GM21447 (cell line): ENCODE data around the gene SLC44A1.
A peak's percentile ranks its signal among the peaks of the same experiment; 100 is the strongest.

Source experiments
- ATAC-seq: cut with Tn5 transposase; IDR thresholded peaks from one replicate; pipeline ENCODE4 v1.9.1; 2021; ENCODE audit not compliant: unreplicated experiment

The SLC44A1 gene

DNA sequence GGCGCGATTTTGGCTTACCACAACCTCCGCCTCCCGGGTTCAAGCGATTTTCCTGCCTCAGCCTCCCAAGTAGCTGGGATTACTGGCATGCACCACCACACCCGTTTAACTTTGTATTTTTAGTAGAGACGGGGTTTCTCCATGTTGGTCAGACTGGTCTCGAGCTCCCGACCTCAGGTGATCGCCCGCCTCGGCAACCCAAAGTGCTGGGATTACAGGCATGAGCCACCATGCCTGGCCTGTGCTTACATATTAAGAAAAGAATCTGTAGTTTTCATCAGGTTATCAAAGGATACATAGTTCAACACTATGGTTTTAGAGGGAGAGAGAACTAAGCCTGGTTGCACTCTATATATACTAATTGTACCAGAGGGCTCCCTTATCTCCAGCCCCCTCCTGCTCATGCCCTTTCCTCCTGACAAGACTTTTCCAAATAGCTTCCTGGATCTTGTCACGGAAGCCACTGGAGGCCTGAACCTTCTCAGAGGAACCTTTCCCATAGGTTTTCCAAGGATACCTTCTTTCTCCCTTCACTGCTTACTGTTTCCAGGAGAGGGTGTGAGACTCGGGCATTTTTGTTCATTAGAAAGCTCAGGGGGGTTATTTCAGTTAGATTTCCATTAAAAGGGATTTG, 53.1 kb downstream of the SLC44A1 start:
- no peak for ATAC-seq

DNA sequence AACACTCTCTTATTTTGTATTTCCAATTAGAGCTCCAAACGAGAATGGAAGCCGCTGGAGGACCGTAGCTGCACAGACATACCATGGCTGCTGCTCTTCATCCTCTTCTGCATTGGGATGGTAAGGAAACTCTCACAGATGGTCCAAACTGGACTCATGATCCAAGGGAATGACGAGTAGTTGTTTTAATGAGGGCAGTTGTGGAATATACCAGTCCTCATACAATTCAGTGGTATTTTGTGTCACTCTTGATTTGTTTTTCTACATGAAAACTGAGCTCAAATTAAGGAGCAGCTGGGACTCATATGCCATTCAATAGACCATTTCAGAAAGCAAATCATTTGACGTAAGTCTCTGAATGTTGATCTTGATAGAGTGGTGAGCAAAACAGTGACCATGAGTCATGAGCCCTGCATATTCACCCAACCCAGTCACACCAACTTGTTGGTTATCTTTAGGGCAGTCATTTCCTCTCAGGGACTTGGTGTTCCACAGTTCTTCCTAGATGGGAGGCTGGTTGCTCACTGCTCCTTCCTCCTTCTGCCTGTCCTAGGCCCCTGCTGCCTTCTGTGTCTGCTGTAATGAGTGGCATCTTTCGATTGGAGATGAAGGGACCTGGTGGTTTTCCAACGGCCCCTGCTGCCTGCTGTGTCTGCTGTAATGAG, 54.9 kb downstream of the SLC44A1 start:
- ATAC-seq: no peak

DNA sequence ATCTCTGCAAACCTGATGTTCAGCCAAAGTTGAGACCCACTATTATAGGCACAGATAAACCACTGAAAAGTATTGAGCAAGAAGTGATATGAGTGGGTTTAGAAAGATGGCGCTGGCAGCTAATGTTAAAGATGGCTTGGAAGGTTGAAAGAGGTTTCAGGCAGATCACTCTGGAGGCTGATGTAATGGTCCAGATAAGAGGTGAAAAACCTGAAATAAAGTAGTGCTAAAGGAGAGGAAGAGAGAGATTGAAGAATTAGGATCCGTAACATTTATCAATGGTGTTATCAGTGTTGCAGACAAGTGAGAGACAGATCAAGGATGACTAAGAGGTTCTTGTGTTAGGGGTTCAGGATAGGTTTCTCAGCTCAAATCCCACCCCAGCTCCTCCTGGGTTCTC, 58.3 kb downstream of the SLC44A1 start:
- ATAC-seq: no peak

DNA sequence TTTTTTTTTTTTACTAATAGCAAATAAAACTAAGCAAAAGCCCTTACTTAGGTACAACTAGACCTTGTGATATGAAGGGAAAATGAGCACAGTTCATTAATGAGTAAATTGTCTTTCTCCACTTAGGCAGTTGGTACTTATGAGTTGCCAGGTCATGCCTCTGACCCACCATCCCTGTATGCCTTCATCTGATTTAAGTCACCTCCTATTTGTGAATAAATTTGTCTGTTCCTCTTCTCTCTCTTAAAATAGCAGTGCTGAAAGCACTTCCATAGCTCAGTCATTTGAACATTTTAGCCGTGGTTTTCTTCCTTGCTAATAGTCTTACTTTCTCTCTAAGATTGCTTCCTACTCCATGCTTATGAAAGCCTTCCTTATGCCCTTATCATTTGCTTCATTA, 61.4 kb downstream of the SLC44A1 start:
- ATAC-seq: no peak

DNA sequence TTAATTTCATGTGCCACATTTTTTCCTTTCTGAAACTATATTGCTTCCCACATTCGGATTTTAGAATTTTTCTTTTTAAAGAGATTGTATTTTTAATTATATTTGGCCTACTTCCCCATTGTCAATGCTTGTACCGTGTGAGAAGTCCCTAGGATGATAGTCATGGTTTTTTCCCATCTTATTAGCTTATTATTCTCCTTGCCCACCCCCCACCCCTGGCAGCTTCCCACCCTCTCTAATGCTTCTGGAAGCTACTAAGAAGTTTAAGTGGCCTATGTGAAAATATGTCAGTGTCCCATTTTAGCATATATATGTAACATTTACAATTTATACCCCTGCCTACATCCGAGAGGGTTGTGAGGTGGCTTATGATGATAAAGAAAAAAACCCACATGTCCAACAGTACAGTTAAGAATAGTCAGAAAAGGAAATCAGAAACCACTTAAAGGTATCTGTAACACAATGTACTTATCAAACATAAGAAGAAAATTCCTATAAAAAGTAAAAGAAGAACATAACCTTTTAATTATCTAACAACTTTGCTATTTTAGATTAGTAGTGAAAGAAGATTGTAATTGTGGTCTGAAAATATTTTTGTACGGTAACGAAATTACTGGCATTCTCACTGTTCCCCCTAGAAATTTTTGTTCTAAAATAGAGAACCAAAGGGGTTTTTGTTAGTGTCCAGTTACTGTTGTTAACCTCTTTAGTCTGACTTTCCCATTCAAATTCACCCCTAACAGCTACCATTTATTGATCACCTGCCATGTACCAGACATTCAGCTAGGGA, 62.1 kb downstream of the SLC44A1 start:
- ATAC-seq: no peak

DNA sequence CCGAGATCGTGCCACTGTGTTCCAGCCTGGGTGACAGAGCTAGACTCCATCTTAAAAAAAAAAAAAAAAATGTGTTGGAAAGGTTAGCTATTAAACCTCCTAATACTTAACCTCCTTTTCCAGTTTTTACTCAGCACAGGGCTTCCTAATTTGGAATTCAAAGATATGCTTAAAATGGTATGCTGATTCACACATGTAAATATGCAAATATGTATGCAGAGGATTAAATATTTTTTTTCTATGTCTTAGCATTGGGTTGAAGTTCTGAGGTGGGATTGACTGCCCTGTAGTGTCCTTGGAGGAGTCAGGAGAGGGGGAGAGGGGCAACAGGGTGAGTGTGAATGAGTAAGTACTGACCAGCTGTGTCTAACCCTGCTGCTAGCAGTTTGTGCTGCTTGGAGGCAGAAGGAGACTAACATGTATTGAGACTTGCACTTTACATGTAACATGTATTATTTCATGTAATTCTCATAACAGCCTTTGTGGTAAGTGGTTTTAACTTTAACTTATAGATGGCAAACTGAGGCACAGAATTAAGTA, 63.2 kb downstream of the SLC44A1 start:
- ATAC-seq: no peak

DNA sequence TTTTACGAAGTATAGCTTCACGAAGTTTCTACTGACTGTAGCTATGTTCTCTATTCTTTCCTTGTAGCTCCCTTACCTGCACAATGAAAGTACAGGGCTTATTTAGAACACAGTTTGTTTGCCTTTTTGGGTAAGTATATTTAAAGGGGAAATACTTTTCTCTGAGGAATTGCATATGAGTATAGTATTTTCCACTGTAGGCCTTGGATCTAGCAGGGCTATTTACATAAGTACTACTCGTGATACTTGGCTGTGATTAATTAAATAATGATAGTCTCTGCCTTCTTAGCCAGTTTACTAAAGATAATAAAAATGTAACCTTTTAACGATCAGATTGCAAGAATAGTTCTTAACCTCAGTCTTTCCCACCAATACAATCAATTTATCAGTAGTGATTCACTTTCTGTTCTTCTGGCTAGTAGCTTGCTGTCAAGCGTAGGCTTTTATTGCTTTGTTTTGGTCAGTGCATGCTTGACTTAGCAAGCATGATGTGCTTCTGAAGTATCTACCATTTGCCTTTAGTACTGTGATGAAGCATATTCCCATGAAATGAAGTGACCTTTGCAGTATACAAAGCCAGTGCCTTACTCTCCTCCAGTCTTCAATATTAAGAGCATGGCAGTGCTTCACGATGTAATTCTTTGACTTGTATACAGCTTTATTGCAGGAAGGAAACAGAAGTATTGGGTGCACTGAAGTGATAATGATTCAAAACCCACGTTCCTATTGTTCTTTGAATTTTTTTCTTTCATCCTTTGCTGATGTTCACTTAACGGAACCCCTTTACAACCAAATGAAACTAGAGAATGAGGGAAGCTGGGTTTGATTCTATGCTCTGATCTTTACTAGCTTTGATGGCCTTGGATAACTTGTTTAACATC, 64.2 kb downstream of the SLC44A1 start:
- ATAC-seq: no peak

DNA sequence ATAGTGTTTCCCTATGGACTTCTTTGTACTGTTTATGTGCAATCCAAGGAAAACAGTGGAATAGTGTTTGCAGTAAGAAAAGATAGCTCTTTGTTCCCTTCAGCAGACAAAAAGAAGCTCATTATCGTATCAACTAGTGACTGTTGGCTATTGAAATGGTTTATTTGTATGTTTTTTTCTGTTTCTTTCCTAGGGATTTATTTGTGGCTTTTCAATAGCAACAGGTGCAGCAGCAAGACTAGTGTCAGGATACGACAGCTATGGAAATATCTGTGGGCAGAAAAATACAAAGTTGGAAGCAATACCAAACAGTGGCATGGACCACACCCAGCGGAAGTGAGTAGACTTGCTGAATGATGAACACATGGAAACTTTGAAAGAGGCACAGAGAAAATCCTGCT, 65.1 kb downstream of the SLC44A1 start:
- ATAC-seq: no peak

DNA sequence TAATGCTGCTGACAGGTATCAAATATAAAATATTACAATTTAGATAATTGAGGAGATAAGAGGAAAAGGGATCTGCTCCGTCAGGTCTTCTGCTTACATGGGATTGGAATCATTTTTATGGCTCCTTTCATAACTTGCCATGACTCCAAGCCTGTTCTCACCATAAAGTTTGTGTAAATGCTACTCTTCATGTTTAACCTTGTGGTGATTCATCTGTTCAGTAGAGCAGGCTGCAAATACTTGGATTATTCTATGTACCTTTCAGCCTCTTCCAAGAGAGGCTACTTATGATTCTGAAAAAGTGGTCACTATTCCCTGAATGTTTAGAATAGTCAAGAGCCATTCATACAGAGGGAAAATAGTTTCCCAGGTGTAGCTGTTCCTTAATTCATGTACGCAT, 66.9 kb downstream of the SLC44A1 start:
- ATAC-seq: no peak

DNA sequence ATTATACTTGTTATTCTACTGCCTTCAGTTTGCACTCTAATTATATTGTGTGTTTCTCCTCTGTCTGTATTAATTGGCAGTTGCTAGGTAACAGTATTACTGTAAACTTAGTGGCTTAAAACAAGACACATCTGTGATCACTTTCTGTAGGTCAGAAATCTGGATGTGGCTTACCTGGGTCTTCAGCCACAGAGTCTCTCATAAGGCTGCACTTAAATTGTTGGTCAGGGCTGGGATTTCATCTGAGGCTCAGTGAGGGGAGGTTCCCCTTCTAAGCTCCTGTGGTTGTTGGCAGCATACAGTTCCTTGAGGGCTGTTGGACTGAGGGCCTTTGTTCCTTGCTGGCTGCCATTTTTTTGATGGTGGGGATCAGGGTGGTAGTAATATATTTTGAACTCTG, 68.8 kb downstream of the SLC44A1 start:
- peak; percentile 53 for ATAC-seq

DNA sequence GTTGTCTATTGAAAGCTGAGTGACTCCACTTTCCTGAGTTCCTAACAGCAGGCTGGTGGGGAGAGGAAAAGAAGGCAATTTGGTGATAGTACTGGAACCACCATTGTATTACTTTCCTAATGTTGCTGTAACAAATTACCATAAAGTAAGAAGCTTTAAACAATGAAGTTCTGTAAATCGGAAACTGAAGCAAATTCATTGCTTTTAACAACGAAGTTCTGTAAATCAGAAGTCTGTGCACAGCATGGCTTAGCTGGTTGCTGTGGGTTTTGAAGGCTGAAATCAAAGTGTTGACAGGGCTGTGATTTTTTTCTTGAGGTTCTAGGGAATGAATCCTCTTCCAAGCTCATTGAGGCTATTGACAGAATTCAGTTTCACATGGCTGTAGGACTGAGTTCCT, 72.3 kb downstream of the SLC44A1 start:
- ATAC-seq: no peak

DNA sequence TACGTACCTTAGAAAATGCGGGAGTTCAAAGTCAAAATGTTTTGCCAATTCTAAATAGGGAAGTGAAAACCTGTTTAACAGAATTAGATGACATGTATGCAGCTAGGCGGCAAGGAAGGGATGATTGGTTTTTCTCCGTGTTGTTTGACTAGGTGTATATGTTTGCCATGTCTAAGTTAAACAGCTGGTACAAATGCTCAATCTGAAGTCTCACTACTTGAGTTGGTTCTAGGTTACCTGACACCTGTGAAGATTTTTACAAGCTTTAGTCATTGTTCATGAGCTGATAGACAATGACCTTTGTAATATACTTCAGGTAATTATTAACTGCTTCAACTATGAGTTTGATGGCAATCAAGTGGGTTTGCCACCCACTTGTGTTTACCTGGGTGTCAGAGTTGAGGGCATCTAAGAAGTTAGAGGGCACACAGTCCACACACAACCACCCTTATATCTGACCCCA, 74.3 kb downstream of the SLC44A1 start:
- ATAC-seq: no peak

DNA sequence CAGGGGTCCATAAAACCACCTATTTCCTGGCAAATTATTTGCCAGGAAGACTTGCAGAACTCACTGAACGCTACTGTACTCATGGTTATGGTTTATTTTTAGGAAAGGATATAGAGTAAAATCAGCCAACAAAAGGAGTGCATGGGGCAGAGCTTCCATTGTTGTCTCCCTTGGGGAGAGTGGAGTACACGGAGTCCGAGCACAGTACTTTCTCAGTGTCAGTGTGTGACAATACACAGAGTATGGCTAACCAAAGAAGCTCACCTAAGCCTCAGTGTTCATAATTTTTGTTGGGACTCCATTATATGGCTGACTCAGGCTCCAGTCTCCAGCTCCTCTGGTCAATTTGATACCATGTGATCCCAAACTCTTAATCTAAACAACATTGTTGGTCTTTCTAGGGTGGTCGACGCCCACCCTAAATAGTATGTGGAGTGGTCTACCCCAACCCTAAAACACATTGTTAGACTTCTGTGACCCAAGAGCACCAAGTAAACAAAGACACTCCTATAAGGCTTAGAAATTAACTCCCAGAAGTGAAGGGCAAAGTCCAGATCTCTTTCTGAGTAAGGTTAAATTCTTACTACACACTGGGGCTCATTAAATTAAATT, 74.9 kb downstream of the SLC44A1 start:
- no peak for ATAC-seq

DNA sequence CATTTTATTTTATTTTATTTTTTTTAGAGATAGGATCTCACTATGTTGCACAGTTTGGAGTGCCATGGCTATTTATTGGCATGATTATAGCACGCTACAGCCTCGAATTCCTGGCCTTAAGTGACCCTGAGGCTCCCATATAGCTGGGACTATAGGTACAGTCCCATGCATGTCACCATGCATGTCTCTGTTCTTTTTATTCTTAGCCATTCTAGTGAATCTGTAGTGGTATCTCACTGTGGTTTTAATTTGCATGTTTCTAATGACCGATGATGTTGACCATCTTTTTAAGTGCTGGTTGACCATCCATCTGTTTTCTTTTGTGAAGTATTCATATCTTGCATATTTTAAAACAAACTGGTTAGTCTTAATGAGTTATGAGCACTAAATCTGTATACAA, 76.1 kb downstream of the SLC44A1 start:
- ATAC-seq: peak; percentile 72

DNA sequence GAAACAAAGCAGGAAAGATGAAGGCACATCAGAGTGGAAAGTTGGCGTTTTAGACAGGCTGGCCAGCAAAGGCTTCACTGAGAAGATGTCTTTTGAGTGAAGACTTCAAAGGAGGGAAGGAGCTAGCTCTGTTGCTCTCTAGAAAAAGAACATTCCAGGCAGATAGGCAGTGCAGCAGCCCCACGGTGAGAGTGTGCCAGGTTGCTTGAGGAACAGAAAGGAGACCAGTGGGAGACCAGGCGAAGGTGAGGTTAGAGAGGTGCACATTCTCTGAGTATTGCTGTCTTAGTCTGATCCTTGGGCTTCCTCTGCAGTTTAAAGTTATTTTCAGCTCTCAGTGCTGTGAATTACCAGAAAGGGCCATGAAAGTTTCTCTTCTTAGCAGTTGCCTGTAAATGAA, 83.8 kb downstream of the SLC44A1 start:
- ATAC-seq: no peak

DNA sequence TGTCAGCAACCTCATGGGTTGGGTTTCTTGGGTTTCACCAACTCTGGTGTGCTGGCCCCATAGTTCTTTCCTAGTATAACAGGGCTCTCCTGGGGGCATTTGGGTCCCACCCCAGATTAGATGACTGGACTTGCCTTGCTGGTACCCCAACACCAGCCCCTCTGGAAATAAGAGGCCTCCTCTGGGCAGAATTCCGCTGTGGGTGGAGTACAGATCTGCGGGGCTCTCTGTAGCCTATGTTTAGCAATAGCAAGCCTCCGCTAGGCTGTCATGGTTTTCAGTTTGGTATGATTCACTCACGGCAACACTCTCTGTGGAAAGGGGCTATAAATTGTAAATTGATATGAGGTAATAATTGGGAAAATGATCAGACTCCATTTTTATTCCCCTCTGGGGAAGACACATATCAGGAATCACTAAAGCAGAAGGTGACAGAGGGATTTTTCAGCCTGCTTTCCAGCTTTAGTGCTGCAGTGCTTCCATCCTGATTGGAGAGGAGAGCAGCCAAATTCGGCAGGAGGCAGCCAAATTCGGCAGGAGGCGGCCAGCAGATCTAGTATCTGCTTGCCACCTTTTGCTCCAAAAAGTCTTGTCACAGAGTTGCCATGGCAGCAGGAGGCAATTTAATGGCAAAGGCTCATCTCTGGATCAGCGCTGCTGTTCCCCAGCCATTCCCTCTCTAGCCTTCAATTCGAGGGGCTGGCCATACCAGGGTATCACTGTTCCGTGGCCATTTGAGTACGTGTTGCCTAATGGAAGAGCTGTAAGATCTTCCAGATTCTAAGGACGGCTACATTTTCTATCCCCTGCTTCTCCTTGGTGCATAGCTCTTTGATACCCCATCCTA, 84.6 kb downstream of the SLC44A1 start:
- no peak for ATAC-seq

DNA sequence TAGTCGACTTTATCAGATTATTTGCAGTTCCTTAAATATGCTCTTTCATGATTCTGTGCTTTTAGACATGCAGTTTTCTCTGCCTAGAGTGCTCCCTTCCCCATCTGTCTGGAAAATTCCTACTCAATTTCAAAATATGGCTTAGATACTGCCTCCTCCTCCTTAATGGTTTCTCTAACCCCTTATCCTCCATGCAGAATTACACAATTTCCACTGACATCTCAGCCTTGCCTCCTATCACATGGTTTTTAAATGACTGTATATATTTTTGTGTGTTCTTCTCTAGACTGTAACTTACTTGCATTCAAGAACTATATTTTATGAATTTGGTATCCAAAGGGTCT, 85.2 kb downstream of the SLC44A1 start:
- no peak for ATAC-seq

DNA sequence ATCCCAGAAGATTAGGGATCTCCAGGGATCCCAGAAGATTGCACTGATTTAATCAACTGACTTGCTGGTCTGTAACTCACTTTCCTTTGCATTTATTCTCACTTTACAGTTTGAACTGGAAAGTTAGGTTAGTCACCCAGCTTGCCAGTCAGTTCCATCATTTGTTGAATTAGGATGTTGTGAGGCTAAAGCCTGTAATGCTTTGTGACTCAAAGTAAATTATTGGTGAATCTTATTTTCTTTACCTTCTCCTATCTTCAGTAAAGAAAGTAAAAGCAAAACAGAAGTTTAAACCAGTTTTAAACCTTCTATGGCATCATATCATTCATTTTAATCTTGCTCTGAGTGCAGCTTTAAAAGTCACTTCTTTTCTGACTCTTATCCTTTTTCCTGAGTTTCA, 85.8 kb downstream of the SLC44A1 start:
- no peak for ATAC-seq

DNA sequence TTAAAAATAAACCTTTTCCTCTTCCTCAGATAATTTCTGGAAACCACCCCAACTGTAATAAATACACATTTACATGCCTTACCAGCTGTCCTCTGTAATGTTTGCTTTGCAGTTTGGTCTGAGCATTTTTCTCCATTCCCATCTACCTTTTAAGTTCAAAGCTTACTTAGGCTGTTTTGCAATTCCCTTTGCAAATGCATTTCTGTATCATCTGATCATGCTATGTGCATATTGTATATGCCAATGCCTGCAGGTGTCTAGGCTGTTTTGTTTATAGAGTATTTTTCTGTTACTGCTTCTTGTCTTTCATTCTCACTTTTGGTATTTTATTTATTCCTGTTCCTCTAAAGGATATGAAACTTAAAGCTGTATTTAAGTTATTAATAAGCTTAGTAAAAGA, 86.3 kb downstream of the SLC44A1 start:
- peak; percentile 76 for ATAC-seq

DNA sequence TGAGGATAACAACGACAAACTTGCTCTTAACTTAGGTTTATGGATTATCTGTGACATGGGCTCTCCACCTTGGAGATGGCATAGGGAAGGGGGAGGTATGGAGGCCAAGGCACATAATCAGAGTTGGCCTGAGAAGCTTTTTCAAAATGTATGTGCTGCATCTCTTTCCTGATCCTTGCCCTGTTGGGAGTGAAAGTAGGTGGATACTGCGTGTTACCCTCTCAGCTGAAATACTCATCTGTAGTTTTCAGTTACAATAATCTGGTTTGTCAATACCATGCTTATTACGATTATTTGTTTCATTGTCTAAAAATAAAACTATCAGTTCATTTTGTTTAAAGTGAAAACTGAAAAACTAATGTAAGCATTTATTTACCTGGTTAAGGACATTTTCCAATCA, 86.7 kb downstream of the SLC44A1 start:
- ATAC-seq: peak; percentile 38
